ENCODE data around the gene NR1I3.

Gene NR1I3

GRCh38 chr1:161199506-161200139 lies 38.4 kb downstream of the NR1I3 start:
- TF ChIP-seq, protein P1, sequence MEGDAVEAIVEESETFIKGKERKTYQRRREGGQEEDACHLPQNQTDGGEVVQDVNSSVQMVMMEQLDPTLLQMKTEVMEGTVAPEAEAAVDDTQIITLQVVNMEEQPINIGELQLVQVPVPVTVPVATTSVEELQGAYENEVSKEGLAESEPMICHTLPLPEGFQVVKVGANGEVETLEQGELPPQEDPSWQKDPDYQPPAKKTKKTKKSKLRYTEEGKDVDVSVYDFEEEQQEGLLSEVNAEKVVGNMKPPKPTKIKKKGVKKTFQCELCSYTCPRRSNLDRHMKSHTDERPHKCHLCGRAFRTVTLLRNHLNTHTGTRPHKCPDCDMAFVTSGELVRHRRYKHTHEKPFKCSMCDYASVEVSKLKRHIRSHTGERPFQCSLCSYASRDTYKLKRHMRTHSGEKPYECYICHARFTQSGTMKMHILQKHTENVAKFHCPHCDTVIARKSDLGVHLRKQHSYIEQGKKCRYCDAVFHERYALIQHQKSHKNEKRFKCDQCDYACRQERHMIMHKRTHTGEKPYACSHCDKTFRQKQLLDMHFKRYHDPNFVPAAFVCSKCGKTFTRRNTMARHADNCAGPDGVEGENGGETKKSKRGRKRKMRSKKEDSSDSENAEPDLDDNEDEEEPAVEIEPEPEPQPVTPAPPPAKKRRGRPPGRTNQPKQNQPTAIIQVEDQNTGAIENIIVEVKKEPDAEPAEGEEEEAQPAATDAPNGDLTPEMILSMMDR (IDR thresholded peaks at IDR 0.05; ENCODE audit: insufficient read depth, low read length, poor library complexity, severe bottlenecking) = no peak
- no peaks in the 10 kb centered on the region for H3K27me3 ChIP-seq (replicated peaks; ENCODE audit: control insufficient read depth, insufficient read depth, low read length)
- no peak overlapping the region for H3K4me3 ChIP-seq (replicated peaks; ENCODE audit: low read depth, low read length)
- DNase-seq (ENCODE audit: extremely low read depth, insufficient read length) = no peak
- H3K36me3 ChIP-seq (ENCODE audit: control insufficient read depth, insufficient read depth, low read length) = no peaks in the 10 kb centered on the region

DNA sequence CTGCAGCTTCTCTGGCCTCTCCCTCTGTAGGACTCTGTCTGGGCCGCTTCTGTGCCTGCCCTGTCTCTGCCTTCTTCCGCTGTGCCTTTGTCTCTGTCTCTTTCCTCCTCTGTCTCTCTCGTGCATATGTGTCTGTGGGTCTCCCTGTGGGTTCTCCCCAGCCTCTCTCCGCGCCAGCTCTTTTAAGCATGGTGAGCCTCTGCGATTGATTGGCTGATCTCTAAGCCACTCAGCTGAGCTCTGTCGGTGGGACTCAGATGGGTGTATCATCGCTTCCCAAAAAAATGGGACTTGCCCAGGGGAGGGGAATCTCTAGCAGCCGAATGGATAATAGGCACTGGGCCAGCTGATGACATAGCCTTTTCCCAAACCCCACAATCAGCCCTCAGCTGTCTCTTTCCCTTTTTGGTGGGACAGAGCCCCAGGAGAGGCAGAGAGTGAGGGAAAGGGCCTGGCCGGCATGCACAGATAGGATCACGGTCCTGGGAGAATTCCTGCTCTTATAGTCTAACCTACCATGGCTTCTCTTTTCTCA lies 39.0 kb downstream of the NR1I3 start, which contains the start of gene ADAMTS4:
ADAMTS4 (minus strand) TSS at position 158 of the 535 bp plus-strand sequence. CDS start 427 bp downstream, outside the sequence.
- no peak for DNase-seq (ENCODE audit: extremely low read depth, insufficient read length)
- Histone ChIP-seq H3K4me3 (replicated peaks; ENCODE audit: low read depth, low read length) (no peak within 1 kb of the TSS), H3K36me3 (ENCODE audit: control insufficient read depth, insufficient read depth, low read length) (no peaks in the 10 kb centered on the region), H3K27me3 (replicated peaks; ENCODE audit: control insufficient read depth, insufficient read depth, low read length) (no peaks in the 10 kb centered on the region)
- TF ChIP-seq, protein P1 (IDR thresholded peaks at IDR 0.05; ENCODE audit: insufficient read depth, low read length, poor library complexity, severe bottlenecking) = no peak

- no peaks in the 10 kb centered on the region for H3K36me3 ChIP-seq (ENCODE audit: control insufficient read depth, insufficient read depth, low read length)
- TF ChIP-seq, protein P1 (IDR thresholded peaks at IDR 0.05; ENCODE audit: insufficient read depth, low read length, poor library complexity, severe bottlenecking) = no peak
- H3K27me3 ChIP-seq (replicated peaks; ENCODE audit: control insufficient read depth, insufficient read depth, low read length) = no peaks in the 10 kb centered on the region
- no peak for DNase-seq (ENCODE audit: extremely low read depth, insufficient read length)
- no peak overlapping the region for H3K4me3 ChIP-seq (replicated peaks; ENCODE audit: low read depth, low read length)
Observed at GRCh38 chr1:161198194-161198896, 39.7 kb downstream of the NR1I3 start.

- no peaks in the 10 kb centered on the region for H3K36me3 ChIP-seq (ENCODE audit: control insufficient read depth, insufficient read depth, low read length)
- H3K4me3 ChIP-seq (replicated peaks; ENCODE audit: low read depth, low read length) = no peak overlapping the region
- DNase-seq (ENCODE audit: extremely low read depth, insufficient read length) = no peak
- TF ChIP-seq, protein P1 (IDR thresholded peaks at IDR 0.05; ENCODE audit: insufficient read depth, low read length, poor library complexity, severe bottlenecking) = no peak
- no peaks in the 10 kb centered on the region for H3K27me3 ChIP-seq (replicated peaks; ENCODE audit: control insufficient read depth, insufficient read depth, low read length)
Observed at GRCh38 chr1:161197560-161198193, 40.3 kb downstream of the NR1I3 start.

DNA sequence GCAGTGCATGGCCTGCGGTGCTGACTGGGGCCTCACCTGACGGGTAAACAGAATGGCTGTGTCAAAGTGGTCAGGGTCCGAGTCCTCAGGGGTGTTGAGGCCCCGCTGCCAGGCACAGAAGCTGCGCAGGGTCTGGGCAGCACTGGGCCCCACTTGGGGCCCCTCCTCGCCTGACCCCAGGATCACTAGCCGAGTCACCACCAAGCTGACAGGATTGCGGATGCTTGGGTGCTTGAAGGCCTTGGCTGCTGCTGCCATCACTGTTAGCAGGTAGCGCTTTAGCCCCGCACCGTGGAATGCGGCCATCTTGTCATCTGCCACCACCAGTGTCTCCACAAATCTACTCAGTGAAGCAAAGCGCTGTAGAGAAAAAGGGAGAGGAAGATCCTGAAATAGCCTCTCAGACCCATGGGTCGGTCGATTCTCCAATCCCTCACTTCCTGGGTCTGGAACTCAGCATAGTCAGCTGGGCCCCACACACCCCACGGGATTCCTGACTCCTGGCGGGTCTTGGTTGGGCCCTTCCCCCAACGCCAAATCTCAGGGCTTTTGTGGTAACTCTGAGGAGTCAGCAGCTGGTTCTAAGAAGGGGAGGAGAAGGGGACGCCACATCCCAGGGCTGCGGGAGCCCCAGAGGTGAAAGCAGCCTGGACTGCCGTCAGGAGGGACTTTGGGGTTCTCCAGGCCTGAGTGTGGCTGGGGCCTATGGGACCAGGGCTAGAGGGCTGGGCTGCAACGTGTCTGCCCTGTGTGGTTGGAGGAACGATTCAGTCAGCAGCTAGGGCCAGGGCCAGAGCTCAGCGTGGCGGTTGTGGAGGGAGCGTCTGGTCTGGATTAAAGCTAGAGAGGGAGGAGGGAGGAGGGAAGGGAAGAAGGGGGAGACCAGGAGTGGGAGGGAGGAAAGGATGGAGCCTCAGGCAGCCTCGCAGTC lies 41.2 kb downstream of the NR1I3 start:
- Histone ChIP-seq H3K4me3 (replicated peaks; ENCODE audit: low read depth, low read length) (no peak overlapping the region), H3K27me3 (replicated peaks; ENCODE audit: control insufficient read depth, insufficient read depth, low read length) (no peaks in the 10 kb centered on the region), H3K36me3 (ENCODE audit: control insufficient read depth, insufficient read depth, low read length) (no peaks in the 10 kb centered on the region)
- TF ChIP-seq, protein P1 (IDR thresholded peaks at IDR 0.05; ENCODE audit: insufficient read depth, low read length, poor library complexity, severe bottlenecking) = no peak
- DNase-seq (ENCODE audit: extremely low read depth, insufficient read length) = no peak
